Nephron (organoid): ENCODE data around the gene GNG2.

Experiments
- H3K27ac Mint-ChIP-seq, 3 experiments: 2 replicates each; pipeline ENCODE4 v1.8.0; 2020; ENCODE audit warnings: mixed read lengths in 3 of 3, mild to moderate bottlenecking in 2 of 3, moderate library complexity in 1 of 3
- H3K27me3 Mint-ChIP-seq: 2 replicates; pipeline ENCODE4 v1.8.0; 2021; ENCODE audit warnings: low read depth, mild to moderate bottlenecking, moderate library complexity, mixed read lengths
- H3K36me3 Mint-ChIP-seq: 2 replicates; pipeline ENCODE4 v1.8.0; 2020; ENCODE audit warnings: low read depth, mixed read lengths
- H3K4me1 Mint-ChIP-seq: 2 replicates; pipeline ENCODE4 v1.8.0; 2020; ENCODE audit warnings: mixed read lengths
- H3K4me3 Mint-ChIP-seq, 3 experiments: 2 replicates each; pipeline ENCODE4 v1.8.0; 2020; ENCODE audit warnings: mild to moderate bottlenecking in 3 of 3, mixed read lengths in 3 of 3, moderate library complexity in 2 of 3
- H3K9me3 Mint-ChIP-seq: 2 replicates; pipeline ENCODE4 v1.8.0; 2020; ENCODE audit warnings: mixed read lengths
- CTCF ChIP-seq, 3 experiments: fragments of 200-600 bp; sonication (generic); IDR thresholded peaks; one replicate each; pipeline ENCODE4 v1.5.0; 2021; ENCODE audit warnings: antibody characterized with exemption in 3 of 3; ENCODE audit not compliant: unreplicated experiment in 3 of 3

Gene GNG2

GRCh38 chr14:51988221-51988620 lies 127.8 kb downstream of the GNG2 start:
- Mint-ChIP-seq H3K27me3 (peaks cover 6% of the 10 kb centered on the region), H3K27ac (peak overlapping the region; percentile 68 to 95 (median 84)), H3K9me3 (no peaks in the 10 kb centered on the region), H3K4me1 (peaks cover 15% of the 10 kb centered on the region), H3K4me3 (peak overlapping the region; percentile 92 to 99 (median 96)), H3K36me3 (peaks cover 8% of the 10 kb centered on the region)
- TF ChIP-seq CTCF (IDR thresholded peaks at IDR 0.05; ENCODE audit: unreplicated experiment in 3 of 3): no peak

GRCh38 chr14:51989293-51990234 lies 129.2 kb downstream of the GNG2 start, which contains the start of gene RTRAF:
TSS of gene RTRAF (plus strand) at chr14:51989546. CDS start at chr14:51989640, 94 bp downstream.
- H3K27ac Mint-ChIP-seq: peak within 1 kb of the TSS; percentile 68 to 95 (median 92)
- no peaks in the 10 kb centered on the region for H3K9me3 Mint-ChIP-seq
- peaks cover 15% of the 10 kb centered on the region for H3K4me1 Mint-ChIP-seq
- peaks cover 18% of the 10 kb centered on the region for H3K36me3 Mint-ChIP-seq
- H3K4me3 Mint-ChIP-seq: peak within 1 kb of the TSS; percentile 92 to 99 (median 96)
- no peaks in the 10 kb centered on the region for H3K27me3 Mint-ChIP-seq
- TF ChIP-seq CTCF (IDR thresholded peaks at IDR 0.05; ENCODE audit: unreplicated experiment in 3 of 3): no peak

GRCh38 chr14:51990488-51990887 lies 130.1 kb downstream of the GNG2 start:
- no peak for TF ChIP-seq CTCF (IDR thresholded peaks at IDR 0.05; ENCODE audit: unreplicated experiment in 3 of 3)
- H3K4me1 Mint-ChIP-seq: peaks cover 15% of the 10 kb centered on the region
- no peaks in the 10 kb centered on the region for H3K27me3 Mint-ChIP-seq
- peak overlapping the region in 1 of 3 experiments; percentile 68 for H3K27ac Mint-ChIP-seq
- H3K36me3 Mint-ChIP-seq: peaks cover 26% of the 10 kb centered on the region
- H3K4me3 Mint-ChIP-seq: peak overlapping the region; percentile 92 to 99 (median 96)
- H3K9me3 Mint-ChIP-seq: no peaks in the 10 kb centered on the region

- Mint-ChIP-seq H3K27ac (no peak overlapping the region), H3K27me3 (no peaks in the 10 kb centered on the region), H3K4me1 (peaks cover 12% of the 10 kb centered on the region), H3K9me3 (no peaks in the 10 kb centered on the region), H3K4me3 (no peak overlapping the region), H3K36me3 (peaks cover 36% of the 10 kb centered on the region)
- no peak for TF ChIP-seq CTCF (IDR thresholded peaks at IDR 0.05; ENCODE audit: unreplicated experiment in 3 of 3)
These were observed 133.0 kb downstream of the GNG2 start for GRCh38 chr14:51993285-51993920.

- no peak overlapping the region for H3K4me3 Mint-ChIP-seq
- peaks cover 17% of the 10 kb centered on the region for H3K4me1 Mint-ChIP-seq
These were observed 135.8 kb downstream of the GNG2 start for GRCh38 chr14:51996148-51996746.

More at GRCh38 chr14:51996148-51996746, 135.8 kb downstream of the GNG2 start:
- TF ChIP-seq CTCF (IDR thresholded peaks at IDR 0.05; ENCODE audit: unreplicated experiment in 3 of 3): peak; percentile 63 to 80 (median 79)
- Mint-ChIP-seq H3K9me3 (no peaks in the 10 kb centered on the region), H3K27me3 (no peaks in the 10 kb centered on the region), H3K36me3 (peaks cover 58% of the 10 kb centered on the region), H3K27ac (peak overlapping the region in 1 of 3 experiments; percentile 22)
